ENCODE results near the gene DIMT1.
A peak's percentile ranks its signal among the peaks of the same experiment; 100 is the strongest.

DIMT1 gene

DNA sequence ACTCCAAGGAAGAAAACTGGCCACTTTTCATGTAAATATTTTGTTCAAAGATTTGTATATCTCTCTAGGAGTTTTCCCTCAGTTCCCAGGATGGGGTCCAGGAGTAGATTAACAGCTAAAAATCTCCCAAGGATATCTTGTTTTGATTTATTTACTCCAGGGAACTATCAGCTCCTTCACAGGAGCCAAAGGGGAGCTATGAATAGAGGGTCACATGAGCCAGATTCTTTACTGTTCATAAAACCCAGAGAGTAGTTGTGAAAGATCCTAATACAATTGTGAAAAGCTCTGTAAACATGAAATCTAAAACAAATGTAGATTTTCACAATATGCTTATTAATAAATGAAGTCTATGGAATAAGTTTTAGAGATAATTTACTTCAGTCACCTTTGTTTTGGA is 16.9 kb downstream of the DIMT1 start:
- FAIRE-seq (no peak), DNase-seq (ENCODE audit: insufficient read length, low spot score) (no peak)
- TF ChIP-seq POLR2A (IDR thresholded peaks at IDR 0.05; ENCODE audit: low read depth, low read length) = no peak

- no peak for TF ChIP-seq POLR2A (IDR thresholded peaks at IDR 0.05; ENCODE audit: low read depth, low read length)
- FAIRE-seq (no peak), DNase-seq (ENCODE audit: insufficient read length, low spot score) (no peak)
Observed at GRCh38 chr5:62385816-62386400, 17.8 kb downstream of the DIMT1 start.

DNA sequence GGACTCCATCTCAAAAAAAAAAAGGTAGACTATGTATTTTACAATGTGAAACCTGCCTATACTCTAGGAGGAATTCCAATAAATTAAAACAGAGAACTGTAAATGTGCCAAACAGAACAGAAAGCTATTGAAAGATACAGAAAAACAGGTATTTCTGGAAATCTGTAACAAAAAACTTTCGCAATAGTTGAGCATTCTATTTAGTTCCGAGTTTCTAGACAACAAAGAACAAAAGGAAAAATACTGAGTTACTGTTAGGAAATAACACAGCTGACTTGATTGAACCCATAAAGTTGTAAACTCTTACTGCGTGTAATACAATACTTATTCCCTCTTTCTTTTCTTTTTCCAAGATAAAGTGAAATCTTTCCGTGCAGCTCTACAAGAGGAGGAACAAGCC is 18.6 kb downstream of the DIMT1 start:
- FAIRE-seq (no peak), DNase-seq (ENCODE audit: insufficient read length, low spot score) (no peak)
- no peak for TF ChIP-seq POLR2A (IDR thresholded peaks at IDR 0.05; ENCODE audit: low read depth, low read length)

DNA sequence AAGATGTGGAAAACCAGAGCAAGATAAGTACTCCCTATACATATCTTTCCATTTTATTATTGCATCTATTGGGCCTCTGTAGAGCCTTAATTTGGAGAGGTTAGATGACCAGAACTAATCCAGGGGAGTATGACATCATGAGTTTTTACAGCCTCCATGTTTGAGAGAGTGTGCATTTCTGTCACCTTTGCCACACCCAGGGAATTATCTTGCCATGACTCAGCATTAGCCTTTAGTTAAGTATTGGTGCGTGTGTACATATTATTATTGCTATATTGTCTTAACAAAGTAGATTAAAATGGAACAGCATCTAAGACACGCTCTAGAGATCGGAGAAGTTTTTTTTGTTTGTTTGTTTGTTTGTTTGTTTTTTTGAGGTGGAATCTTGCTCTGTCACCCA is 27.6 kb downstream of the DIMT1 start:
- TF ChIP-seq POLR2A (IDR thresholded peaks at IDR 0.05; ENCODE audit: low read depth, low read length) = no peak
- FAIRE-seq (peak; percentile 6), DNase-seq (ENCODE audit: insufficient read length, low spot score) (no peak)

- FAIRE-seq (no peak), DNase-seq (ENCODE audit: insufficient read length, low spot score) (no peak)
- TF ChIP-seq POLR2A (IDR thresholded peaks at IDR 0.05; ENCODE audit: low read depth, low read length) = no peak
Observed at GRCh38 chr5:62375627-62376026, 28.1 kb downstream of the DIMT1 start.

- FAIRE-seq (no peak), DNase-seq (ENCODE audit: insufficient read length, low spot score) (no peak)
- TF ChIP-seq POLR2A (IDR thresholded peaks at IDR 0.05; ENCODE audit: low read depth, low read length) = no peak
Observed at GRCh38 chr5:62374090-62374489, 29.6 kb downstream of the DIMT1 start.

- FAIRE-seq (no peak), DNase-seq (ENCODE audit: insufficient read length, low spot score) (no peak)
- no peak for TF ChIP-seq POLR2A (IDR thresholded peaks at IDR 0.05; ENCODE audit: low read depth, low read length)
Observed at GRCh38 chr5:62373382-62373781, 30.3 kb downstream of the DIMT1 start.

- no peak for TF ChIP-seq POLR2A (IDR thresholded peaks at IDR 0.05; ENCODE audit: low read depth, low read length)
- DNase-seq (ENCODE audit: insufficient read length, low spot score) (no peak), FAIRE-seq (no peak)
Observed at GRCh38 chr5:62372600-62372999, 31.1 kb downstream of the DIMT1 start.

DNA sequence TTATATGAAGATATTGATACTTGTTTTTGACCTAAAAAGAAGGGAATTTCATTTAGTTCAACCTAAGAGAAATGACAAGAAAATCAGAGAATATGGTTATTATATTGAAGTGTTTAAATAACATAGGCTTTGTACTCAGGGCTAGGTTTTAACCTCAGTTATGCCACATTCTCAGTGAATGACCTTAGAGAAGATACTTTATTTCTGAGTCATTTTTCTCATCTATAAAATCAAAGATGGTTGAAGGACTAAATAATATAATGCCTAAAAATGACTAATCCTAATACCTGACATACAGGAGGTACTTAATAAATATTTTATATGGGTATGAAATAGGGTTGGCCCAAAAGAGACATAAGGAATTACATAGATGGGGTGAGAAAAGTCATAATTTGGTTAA is 32.3 kb downstream of the DIMT1 start:
- TF ChIP-seq POLR2A (IDR thresholded peaks at IDR 0.05; ENCODE audit: low read depth, low read length) = no peak
- DNase-seq (ENCODE audit: insufficient read length, low spot score) (no peak), FAIRE-seq (no peak)

DNA sequence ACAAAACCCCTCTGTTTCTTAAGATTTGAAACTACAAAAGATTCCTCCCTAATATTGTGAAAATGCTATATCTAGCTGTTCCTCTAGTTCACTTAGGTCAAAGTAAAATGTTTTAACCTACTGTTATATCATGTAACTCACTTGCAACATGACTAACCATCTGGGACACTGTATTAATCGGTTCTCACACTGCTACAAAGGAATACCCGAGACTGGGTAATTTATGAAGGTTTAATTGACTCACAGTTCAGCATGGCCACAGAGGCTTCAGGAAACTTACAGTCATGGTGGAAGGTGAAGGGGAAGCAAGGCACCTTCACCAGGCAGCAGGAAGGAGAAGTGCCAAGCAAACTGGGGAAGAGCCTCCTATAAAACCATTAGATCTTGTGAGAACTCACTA is 34.7 kb downstream of the DIMT1 start:
- TF ChIP-seq POLR2A (IDR thresholded peaks at IDR 0.05; ENCODE audit: low read depth, low read length) = no peak
- DNase-seq (ENCODE audit: insufficient read length, low spot score) = no peak
- FAIRE-seq = no peak

GRCh38 chr5:62362701-62363100 is 41.0 kb downstream of the DIMT1 start:
- no peak for FAIRE-seq
- no peak for TF ChIP-seq POLR2A (IDR thresholded peaks at IDR 0.05; ENCODE audit: low read depth, low read length)
- no peak for DNase-seq (ENCODE audit: insufficient read length, low spot score)

DNA sequence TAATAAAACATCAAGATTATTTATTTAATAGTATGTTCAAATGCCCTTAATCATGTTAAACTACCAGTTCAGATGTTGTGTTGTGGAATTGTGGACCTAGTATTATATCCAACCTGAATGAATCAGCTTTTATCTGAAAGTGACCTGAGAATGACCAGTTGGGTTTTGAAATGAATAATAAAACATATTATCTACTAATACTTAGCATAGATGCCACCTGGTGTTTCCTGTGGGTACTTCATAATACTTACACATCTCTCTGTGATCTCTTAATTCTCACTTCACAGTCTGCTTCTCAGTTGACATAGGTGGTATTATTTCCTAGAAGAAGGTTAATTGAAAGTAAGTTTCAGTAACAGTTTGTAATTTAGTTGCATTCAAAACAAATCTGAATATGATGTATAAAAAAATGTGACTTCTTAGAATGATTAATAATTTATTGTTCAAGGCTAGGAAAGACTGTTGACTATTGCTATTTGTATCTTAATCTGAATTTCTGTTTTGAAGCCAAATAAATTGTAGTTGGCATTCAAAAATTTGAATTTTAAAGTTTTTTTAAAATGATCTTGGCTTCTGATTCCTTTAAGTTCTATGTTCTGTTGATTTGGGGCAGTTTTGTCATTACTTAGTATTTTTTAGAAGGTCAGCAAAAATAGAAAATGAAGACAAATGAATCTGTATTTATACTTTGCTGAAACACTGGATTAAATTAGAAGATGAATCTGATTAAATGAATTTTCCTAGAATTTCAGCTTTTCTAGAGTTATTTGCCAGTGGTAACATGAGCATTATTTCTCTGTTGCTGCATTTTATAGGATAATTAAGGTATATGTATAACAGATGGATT is 49.5 kb downstream of the DIMT1 start:
- DNase-seq (ENCODE audit: insufficient read length, low spot score) (no peak), FAIRE-seq (peak; percentile 76)
- no peak for TF ChIP-seq POLR2A (IDR thresholded peaks at IDR 0.05; ENCODE audit: low read depth, low read length)

DNA sequence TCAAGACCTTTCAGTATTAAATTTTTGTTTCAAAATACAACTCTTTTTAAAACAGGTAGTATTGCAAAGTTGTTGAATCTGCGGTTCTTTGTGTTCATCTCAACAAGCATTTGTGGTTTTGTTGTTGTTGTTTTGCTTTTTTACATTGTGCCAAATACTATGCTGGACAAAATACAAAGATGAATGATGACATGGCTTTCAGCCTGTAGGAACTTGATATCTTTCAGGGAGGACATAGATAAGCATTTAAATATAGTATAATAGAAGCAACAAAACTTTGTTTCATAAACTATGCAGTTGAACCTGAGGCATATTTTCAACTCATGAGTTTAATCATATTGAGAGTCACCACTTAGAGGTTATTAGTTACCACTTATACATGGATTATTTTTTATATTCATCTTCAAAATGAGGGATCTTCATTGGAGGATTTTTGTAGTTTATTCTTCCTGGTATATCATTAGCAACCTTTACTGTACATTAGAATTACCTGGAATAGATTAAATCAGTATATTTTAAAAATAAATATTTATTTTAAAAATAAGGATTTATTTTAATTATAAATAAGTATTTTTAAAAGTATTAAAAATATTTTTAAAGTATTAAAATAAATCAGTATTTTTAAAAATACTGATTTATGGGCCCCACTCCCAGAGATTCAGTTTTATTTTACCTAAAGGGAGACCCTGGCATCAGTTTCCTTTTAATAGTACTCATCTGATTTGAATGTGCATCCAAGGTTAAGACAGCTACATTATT is 54.8 kb downstream of the DIMT1 start:
- DNase-seq (ENCODE audit: insufficient read length, low spot score) (no peak), FAIRE-seq (no peak)
- TF ChIP-seq POLR2A (IDR thresholded peaks at IDR 0.05; ENCODE audit: low read depth, low read length) = no peak

GRCh38 chr5:62347928-62348327 is 55.8 kb downstream of the DIMT1 start:
- FAIRE-seq = no peak
- DNase-seq (ENCODE audit: insufficient read length, low spot score) = no peak
- TF ChIP-seq POLR2A (IDR thresholded peaks at IDR 0.05; ENCODE audit: low read depth, low read length) = no peak
